Esophagus mucosa (tissue), 1 donor: ENCODE measurements around the gene ZNF549. TPM values are rescaled to one million over a fixed set of nuclear protein-coding genes. Genes with fewer than 3 reads are reported as not detected.
"Not testable (repeated sequence)": the region's sequence is repeated elsewhere in the genome, so short reads cannot be mapped to it uniquely, and the experiment has no call there.

ENCODE experiments used
- ATAC-seq: fragments of 200-7000 bp; cut with Tn5 transposase; one replicate; pipeline ENCODE4 v1.9.1; 2020
- total RNA-seq: library from RNA; stranded (reverse); gene quantifications from one replicate; pipeline ENCODE4 v1.2.4, GENCODE V29; 2023
- donor health status: DM: yes; HTN: yes; CAD: no.

The ZNF549 gene
- 1.6 TPM for total RNA-seq

GRCh38 chr19:57527136-57527881 lies at the start of gene ZNF549:
TSS of gene ZNF549 (plus strand) at chr19:57527356. CDS start at chr19:57527574, 218 bp downstream.
- ATAC-seq, result peak; percentile 100

DNA sequence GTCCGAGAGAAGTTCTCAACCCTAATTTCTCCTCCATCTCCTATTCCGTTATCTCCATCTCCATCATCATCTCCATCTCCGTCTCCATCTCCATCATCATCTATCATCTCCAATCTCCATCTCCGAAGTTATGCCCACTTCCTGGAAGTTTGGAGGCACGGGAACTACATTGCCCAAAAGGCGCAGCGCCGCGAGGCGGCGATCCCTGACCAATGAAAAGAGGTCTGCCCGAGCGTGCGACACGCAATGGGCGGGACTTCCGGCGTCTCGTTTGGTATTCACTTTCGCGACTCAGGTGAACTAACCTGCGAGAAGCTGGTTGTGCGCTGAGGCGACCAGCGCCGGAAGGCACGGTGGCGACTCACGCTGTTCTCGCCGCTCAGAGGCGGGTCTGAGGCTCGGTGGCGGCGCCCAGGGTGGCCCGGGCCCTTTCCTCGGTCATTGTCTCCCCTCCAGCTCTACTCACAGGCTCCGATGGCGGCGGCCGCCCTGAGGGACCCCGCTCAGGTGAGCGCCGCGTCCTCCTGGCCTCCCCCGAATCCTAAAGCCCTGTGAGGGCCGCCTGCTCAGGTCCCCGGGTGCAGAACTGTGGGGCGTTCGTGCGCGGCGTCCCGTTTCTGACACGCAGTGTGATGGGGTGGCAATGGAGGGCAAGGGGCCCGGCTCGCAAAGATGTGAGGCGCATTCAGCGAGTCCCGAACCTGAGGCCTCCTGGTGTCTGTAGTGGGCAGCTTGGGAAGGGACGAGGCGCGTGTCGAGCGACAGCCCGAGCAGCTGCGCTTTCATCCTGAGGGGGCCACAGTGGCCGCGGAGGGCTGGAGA lies 39.5 kb upstream of the ZNF549 start, which contains the start of gene ZNF419:
ZNF419 (plus strand) TSS at position 274 of the 822 bp plus-strand sequence; CDS start at position 475, 201 bp downstream.
- peak; percentile 97 for ATAC-seq

GRCh38 chr19:57488299-57488644 lies 38.9 kb upstream of the ZNF549 start:
- ATAC-seq, result peak; percentile 30

- not testable (repeated sequence) for ATAC-seq
Observed at GRCh38 chr19:57499332-57499679, 27.9 kb upstream of the ZNF549 start.

DNA sequence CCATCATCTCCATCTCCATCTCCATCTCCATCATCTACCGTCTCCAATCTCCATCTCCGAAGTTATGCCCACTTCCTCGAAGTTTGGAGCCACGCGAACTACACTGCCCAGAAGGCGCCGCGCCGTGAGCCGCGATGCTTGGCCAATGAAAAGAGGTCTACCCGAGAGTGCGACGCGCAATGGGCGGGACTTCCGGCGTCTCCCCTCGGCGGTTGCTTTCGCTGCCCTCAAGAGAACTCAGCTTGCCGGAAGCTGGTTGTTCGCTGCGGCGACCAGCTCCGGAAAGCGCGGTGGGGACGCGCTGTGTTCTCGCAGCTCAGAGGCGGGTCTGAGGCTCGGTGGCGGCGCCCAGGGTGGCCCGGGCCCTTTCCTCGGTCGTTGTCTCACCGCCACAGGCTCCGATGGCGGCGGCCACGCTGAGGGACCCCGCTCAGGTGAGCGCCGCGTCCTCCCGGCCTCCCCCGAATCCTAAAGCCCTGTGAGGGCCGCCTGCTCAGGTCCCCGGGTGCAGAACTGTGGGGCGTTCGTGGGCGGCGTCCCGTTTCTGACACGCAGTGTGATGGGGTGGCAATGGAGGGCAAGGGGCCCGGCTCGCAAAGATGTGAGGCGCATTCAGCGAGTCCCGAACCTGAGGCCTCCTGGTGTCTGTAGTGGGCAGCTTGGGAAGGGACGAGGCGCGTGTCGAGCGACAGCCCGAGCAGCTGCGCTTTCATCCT lies 27.3 kb upstream of the ZNF549 start, which contains the start of gene ZNF773:
ZNF773 (plus strand) TSS at position 259 of the 716 bp plus-strand sequence; CDS start at position 402, 143 bp downstream.
- peak; percentile 100 for ATAC-seq

GRCh38 chr19:57500400-57500799 lies 26.8 kb upstream of the ZNF549 start:
- ATAC-seq, result peak; percentile 35

- ATAC-seq, result no peak
Observed at GRCh38 chr19:57506163-57506562, 21.0 kb upstream of the ZNF549 start.

DNA sequence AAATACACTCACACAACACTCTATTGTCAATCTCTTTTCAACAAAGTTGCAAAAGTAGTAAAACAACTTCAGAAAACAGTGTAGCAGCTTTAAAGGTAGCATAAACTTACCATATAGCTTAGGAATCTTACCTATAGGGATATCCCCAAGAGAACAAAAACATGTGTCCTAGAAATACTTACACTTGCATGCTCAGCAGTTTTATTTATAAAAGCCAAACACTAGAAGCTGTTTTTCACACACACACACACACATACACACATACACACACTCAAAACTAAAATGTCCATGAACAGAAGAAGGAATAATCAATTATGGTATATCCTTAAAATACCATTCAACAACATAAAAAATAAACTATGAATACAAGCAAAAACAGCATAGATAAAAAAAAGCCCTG lies 15.7 kb upstream of the ZNF549 start:
- ATAC-seq, result no peak

- ATAC-seq, result no peak
Observed at GRCh38 chr19:57512845-57513244, 14.3 kb upstream of the ZNF549 start.

DNA sequence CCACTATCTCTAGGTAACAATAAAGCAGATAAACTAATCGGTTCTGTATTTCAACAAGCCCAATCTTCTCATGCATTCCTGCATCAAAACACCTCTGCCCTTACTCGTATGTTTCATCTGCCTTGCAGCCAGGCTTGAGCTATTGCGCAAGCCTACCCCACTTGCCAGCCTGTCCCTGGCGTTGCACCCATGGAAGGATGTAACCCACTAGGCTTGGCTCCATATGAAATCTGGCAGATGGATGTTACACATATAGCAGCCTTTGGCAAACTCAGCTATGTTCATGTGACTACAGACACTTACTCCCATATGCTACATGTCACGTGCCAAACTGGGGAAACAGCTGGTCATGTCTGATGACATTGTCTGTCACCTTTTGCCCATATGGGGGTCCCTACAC lies 11.9 kb upstream of the ZNF549 start:
- ATAC-seq, result no peak

DNA sequence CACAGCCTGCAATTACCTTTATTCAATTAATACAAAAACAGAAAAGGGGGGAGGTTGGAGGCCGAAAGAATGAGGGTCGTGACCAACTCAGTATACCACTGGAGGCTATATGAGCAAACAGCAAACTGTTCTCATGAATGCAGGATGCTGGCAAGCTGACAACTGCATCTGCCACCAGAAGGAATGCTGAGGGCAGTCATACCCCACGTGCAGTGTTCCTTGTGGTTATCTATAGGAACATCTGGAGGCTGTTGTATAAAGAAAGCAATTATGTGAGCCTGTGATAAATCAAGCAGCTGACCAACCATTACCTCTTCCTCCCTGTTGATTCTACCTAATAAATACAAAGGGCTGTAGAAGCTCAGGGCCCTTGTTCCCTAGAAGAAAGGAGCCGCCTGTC lies 9.1 kb upstream of the ZNF549 start:
- ATAC-seq, result not testable (repeated sequence)

GRCh38 chr19:57537953-57538547 lies 10.9 kb downstream of the ZNF549 start:
- no peak for ATAC-seq

DNA sequence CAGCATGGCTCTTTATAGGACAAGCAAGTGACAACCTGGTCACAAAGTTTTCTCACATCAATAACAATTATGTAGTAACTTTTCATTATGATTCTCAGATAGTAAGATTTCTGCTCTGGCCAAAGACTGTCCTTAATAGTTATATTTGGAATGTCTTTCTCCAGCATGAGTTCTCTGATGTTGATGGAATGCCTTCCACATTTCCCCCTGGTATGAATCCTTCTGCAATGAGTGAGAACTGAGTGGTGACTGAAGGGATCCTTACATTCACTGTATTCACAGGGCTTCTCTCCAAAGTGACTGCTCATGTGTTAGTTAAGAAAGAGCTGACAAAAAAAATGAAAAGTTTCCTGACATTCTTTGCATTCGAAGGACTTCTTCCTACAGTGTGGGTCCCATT lies 19.4 kb downstream of the ZNF549 start:
- ATAC-seq, result no peak

- ATAC-seq, result no peak
Observed at GRCh38 chr19:57552432-57552831, 25.3 kb downstream of the ZNF549 start.

- no peak for ATAC-seq
Observed at GRCh38 chr19:57557659-57558058, 30.5 kb downstream of the ZNF549 start.

- ATAC-seq, result no peak
Observed at GRCh38 chr19:57558525-57558924, 31.4 kb downstream of the ZNF549 start.

DNA sequence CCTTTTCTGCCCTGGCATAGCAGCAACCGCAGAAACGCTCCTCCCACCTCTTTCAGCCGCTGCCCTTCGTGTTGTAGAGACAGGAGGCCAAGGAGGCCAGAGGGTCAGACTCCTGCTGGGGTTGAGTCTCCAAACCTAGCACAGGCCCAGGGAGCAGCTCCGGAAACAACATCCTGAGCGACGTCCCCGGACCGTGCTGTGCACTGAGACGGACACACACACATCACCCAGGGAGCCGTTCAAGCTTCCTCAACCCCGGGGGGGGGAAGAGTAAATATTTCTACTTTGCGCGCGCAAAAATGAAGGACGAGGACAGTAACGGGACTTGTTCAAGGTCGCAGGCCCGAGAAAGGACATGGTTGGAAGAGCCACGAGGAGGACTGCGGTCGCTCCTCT lies 31.9 kb downstream of the ZNF549 start:
- peak; percentile 46 for ATAC-seq

DNA sequence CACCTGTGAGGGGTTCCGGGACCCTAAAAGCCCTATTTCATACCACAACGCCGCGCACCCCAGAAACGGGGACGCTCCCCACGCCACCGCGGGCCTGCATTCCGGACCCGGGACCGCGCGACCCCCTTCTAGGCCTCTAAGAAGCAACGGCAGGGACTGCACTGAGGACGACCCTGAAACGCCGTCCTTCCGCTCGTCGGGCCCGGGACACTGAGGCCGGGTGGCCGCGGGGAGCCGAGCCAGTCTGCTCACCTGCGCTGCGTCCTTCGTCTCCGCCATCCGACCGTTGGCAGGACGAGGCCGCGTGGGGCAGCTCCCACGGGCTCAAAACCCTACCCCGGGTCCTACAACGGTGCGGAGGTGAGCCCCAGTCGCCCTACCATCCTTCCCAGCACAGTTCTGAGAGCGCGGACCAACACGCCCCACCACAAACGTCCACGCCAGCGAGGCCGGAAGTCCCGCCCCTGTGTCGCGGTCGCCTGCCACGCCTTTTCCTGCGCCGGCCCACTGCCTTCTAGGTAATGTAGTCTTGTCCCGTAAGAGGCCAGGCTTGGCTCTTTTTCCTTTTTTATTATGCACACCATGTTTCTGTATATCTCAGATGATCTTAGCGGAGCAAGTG lies 32.4 kb downstream of the ZNF549 start, which contains the start of gene ZNF550:
ZNF550 (minus strand) TSS at position 460 of the 622 bp plus-strand sequence; CDS start at position 279, 181 bp downstream.
- ATAC-seq, result peak; percentile 99

- peak; percentile 34 for ATAC-seq
Observed at GRCh38 chr19:57560049-57560491, 32.9 kb downstream of the ZNF549 start.

DNA sequence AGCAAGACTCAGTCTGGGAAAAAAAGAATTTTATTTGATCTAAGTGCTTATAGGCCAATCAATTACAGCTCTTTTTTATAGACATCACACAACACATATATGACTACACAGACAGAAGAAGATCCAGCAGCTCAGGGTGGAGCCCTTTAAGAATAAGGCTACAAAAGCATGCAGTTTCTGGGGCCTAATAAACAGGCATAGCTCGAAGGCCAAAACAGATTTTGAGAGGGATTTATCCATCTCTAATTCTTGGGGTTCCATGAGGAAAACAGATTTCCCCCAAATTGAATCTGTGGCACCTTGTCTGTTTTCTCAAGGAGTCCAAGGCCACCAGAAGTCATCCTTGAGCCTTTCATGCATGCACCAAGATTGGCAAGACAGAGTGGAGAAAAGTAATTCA lies 36.4 kb downstream of the ZNF549 start:
- no peak for ATAC-seq

DNA sequence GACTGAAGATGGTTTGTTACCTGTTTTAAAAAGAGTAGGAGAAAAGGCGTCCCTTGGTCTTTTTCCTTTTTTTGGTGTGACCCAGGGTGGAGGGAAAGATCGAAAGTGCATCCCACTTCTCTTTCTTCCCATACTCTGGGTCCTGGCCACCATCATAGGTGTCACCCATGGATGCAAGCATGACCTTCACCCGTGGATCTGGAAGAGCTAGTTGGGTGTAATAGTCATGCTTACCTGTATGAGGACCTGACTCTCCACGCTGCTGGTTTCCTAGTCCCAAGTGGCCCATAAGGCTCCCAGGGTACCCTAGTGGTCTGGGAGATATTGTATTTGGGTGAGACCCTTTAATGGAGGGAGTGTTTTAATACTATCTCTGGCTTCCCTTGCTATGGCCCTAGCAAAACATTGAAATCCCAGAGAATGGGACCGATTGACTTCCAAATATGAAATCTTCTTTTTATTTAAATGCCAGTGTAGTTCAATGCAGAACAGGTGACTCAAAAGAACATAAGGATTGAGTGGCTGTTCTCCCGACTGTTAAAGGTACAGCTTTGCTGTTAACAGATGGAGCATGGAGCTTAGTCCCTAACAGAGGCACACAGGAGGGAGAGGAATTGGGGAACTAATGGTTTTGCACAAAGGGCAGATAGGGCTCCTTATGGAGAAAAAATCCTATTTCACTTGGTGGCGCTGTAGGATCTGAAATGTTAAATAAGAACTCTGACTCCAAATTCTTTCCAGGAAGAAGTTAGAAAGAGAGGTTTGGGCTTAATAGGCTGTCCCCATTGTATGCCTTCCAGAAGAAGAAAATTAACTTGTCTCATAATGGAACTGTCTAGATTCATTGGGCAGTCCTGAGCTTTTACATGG lies 39.5 kb downstream of the ZNF549 start:
- ATAC-seq, result no peak
